Left ventricle myocardium inferior (tissue), 1 donor: ENCODE results near the gene KRI1. TPM values are rescaled to one million over a fixed set of nuclear protein-coding genes. Genes with fewer than 3 reads are reported as not detected.
A peak's percentile ranks its signal among the peaks of the same experiment; 100 is the strongest.

Source experiments
- DNase-seq: peaks from one replicate; pipeline ENCODE4 v3.0.0-alpha.2; 2020
- H3K27ac ChIP-seq: fragments of 200-600 bp; replicated peaks from 2 replicates; pipeline ENCODE4 v1.8.0; 2021
- H3K27me3 ChIP-seq: fragments of 200-600 bp; 2 replicates; pipeline ENCODE4 v1.8.0; 2021; ENCODE audit warnings: low read depth
- H3K36me3 ChIP-seq: fragments of 200-600 bp; 2 replicates; pipeline ENCODE4 v1.8.0; 2021
- H3K4me1 ChIP-seq: fragments of 200-600 bp; 2 replicates; pipeline ENCODE4 v1.8.0; 2021
- H3K4me3 ChIP-seq: fragments of 200-600 bp; 2 replicates; pipeline ENCODE4 v1.8.0; 2021; ENCODE audit warnings: mild to moderate bottlenecking, moderate library complexity
- H3K9me3 ChIP-seq: fragments of 200-600 bp; replicated peaks from 2 replicates; pipeline ENCODE4 v1.8.0; 2021
- CTCF ChIP-seq: fragments of 200-600 bp; IDR thresholded peaks from 2 replicates; pipeline ENCODE4 v1.8.0; 2021; ENCODE audit warnings: antibody characterized with exemption, mild to moderate bottlenecking, borderline replicate concordance
- intact Hi-C: fragments of 100-400 bp; cut with micrococcal nuclease; formaldehyde crosslinking; loops from one replicate; pipeline ENCODE4 v1.11.0; 2022
- total RNA-seq: library from RNA; stranded (reverse); fragmentation: NEBNext Ultra II Directional; extraction: Animal tissue kit (Norgen Biotek cat#: 25700); gene quantifications from one replicate; pipeline ENCODE4 v1.2.1, GENCODE V29; 2021
- donor health status: DM: no; HTN: yes; CAD: no; lungs with severe emphysema.

Gene KRI1
- total RNA-seq, 1 donor from 2014 or later = 10.2 TPM

- Histone ChIP-seq H3K27ac (peak overlapping the region; percentile 93), H3K9me3 (no peaks in the 10 kb centered on the region), H3K4me3 (peak overlapping the region; percentile 96), H3K4me1 (peaks cover 46% of the 10 kb centered on the region), H3K36me3 (peaks cover 12% of the 10 kb centered on the region), H3K27me3 (no peaks in the 10 kb centered on the region)
- no peak for DNase-seq
- TF ChIP-seq CTCF = no peak
- intact Hi-C loops = no loop called here
These were observed 713 bp downstream of the KRI1 start for GRCh38 chr19:10565028-10565566.

- Histone ChIP-seq H3K27ac (no peak overlapping the region), H3K36me3 (peaks cover 37% of the 10 kb centered on the region), H3K27me3 (no peaks in the 10 kb centered on the region), H3K4me1 (peaks cover 28% of the 10 kb centered on the region), H3K9me3 (no peaks in the 10 kb centered on the region), H3K4me3 (no peak overlapping the region)
- TF ChIP-seq CTCF = no peak
- no peak for DNase-seq
- intact Hi-C loops = no loop called here
These were observed 3.2 kb downstream of the KRI1 start for GRCh38 chr19:10562609-10563008.

GRCh38 chr19:10560154-10560553 lies 5.7 kb downstream of the KRI1 start:
- Histone ChIP-seq H3K9me3 (no peaks in the 10 kb centered on the region), H3K27ac (no peak overlapping the region), H3K4me3 (no peak overlapping the region), H3K36me3 (peaks cover 61% of the 10 kb centered on the region), H3K27me3 (no peaks in the 10 kb centered on the region), H3K4me1 (peaks cover 6% of the 10 kb centered on the region)
- intact Hi-C loops = no loop called here
- no peak for DNase-seq
- no peak for TF ChIP-seq CTCF

- H3K4me1 ChIP-seq = no peaks in the 10 kb centered on the region
- H3K27ac ChIP-seq = no peak overlapping the region
- no peaks in the 10 kb centered on the region for H3K9me3 ChIP-seq
- peaks cover 86% of the 10 kb centered on the region for H3K36me3 ChIP-seq
- intact Hi-C loops = no loop called here
- H3K27me3 ChIP-seq = no peaks in the 10 kb centered on the region
- DNase-seq = no peak
- no peak overlapping the region for H3K4me3 ChIP-seq
- no peak for TF ChIP-seq CTCF
These were observed 8.1 kb downstream of the KRI1 start for GRCh38 chr19:10557603-10558197.

- intact Hi-C loops = no loop called here
- no peak for TF ChIP-seq CTCF
- Histone ChIP-seq H3K27ac (no peak overlapping the region), H3K36me3 (peaks cover 97% of the 10 kb centered on the region), H3K27me3 (no peaks in the 10 kb centered on the region), H3K4me1 (no peaks in the 10 kb centered on the region), H3K9me3 (no peaks in the 10 kb centered on the region), H3K4me3 (no peak overlapping the region)
- no peak for DNase-seq
These were observed 10.2 kb downstream of the KRI1 start for GRCh38 chr19:10555610-10555973.
